NT2/D1 (cell line): Measurements from ENCODE around the gene PEPD.

Source experiments
- YY1 ChIP-seq: IDR thresholded peaks from 2 replicates; pipeline ENCODE4 v1.6.1; 2011; ENCODE audit not compliant: insufficient read length, insufficient read depth
- ZNF274 ChIP-seq: IDR thresholded peaks from 2 replicates; pipeline ENCODE4 v1.6.1; 2011; ENCODE audit warnings: mild to moderate bottlenecking, low read depth, low read length

DNA sequence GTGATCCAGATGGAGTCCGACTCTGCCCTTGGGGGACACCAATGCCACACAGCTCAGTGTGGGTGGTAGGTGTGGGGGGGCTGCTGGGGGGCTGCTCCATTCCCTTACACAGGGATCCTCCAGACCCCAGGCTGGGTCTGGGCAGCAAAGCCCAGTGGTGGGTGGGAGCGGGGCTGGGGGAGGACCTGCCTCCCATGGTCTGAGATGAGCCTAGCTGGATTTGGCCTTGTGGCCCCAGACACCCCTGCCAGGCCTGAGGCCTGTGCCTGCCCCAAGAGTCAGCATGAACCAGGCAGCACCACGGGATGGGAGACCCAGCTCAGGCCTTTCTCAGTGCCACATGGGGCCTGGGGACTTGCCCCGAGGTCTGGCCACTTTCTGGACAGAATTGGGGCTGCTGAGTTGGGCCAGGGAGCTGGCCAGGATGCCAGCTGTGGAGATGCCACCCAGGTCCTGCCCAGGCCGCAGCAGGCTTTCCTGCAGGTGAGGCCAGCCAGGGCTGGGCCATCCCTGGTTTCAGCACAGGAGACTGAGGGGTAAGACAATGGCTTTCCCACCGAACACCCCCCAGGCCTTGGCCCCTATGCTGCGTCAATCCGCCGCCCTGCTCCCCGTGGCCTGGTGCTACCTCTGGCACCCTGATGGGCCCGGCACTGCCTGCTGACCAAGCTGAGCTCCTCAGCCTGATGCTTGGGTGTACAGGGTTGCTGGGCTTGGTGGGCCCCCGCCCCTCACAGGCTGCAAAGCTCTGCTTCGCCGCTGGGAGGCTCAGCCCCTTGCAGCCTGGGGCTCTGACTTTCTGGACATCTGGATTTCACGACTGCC, 123.8 kb downstream of the PEPD start:
- TF ChIP-seq ZNF274 (no peak), YY1 (no peak)
